DMS79 (cell line): ENCODE results near the gene ERICH2.

Source experiments
- DNase-seq: peaks from one replicate; lab custom pipeline; 2025; lab: John Stamatoyannopoulos, UW

Gene ERICH2

GRCh38 chr2:170842785-170843184 lies 72.6 kb downstream of the ERICH2 start:
- DNase-seq, result no peak

- no peak for DNase-seq
Observed at GRCh38 chr2:170843656-170844055, 73.5 kb downstream of the ERICH2 start.

- no peak for DNase-seq
Observed at GRCh38 chr2:170845343-170845742, 75.2 kb downstream of the ERICH2 start.

GRCh38 chr2:170846314-170846713 lies 76.1 kb downstream of the ERICH2 start:
- DNase-seq, result no peak

GRCh38 chr2:170847716-170848115 lies 77.5 kb downstream of the ERICH2 start:
- no peak for DNase-seq
